ENCODE data around the gene IGF2BP2.

The IGF2BP2 gene

GRCh38 chr3:185733980-185734724 lies 90.7 kb downstream of the IGF2BP2 start:
- no peak overlapping the region for H3K27ac ChIP-seq (replicated peaks)
- TF ChIP-seq GABPA (IDR thresholded peaks at IDR 0.05; ENCODE audit: low read depth) (no peak), CTCF (IDR thresholded peaks at IDR 0.05; ENCODE audit: insufficient read depth, low read length) (peak; percentile 43)
- peak; percentile 32 to 49 for DNase-seq (ENCODE audit: low read depth in 1 of 2, low spot score in 1 of 2)
- H3K27me3 ChIP-seq (ENCODE audit: insufficient read depth, poor library complexity, severe bottlenecking), result peaks cover 2% of the 10 kb centered on the region
- H3K4me3 ChIP-seq (replicated peaks; ENCODE audit: insufficient read depth, low read length), result no peak overlapping the region

GRCh38 chr3:185732782-185733181 lies 92.1 kb downstream of the IGF2BP2 start:
- peaks cover 2% of the 10 kb centered on the region for H3K27me3 ChIP-seq (ENCODE audit: insufficient read depth, poor library complexity, severe bottlenecking)
- H3K4me3 ChIP-seq (replicated peaks; ENCODE audit: insufficient read depth, low read length), result no peak overlapping the region
- no peak for DNase-seq (ENCODE audit: low read depth in 1 of 2, low spot score in 1 of 2)
- no peak overlapping the region for H3K27ac ChIP-seq (replicated peaks)
- no peak for TF ChIP-seq CTCF (IDR thresholded peaks at IDR 0.05; ENCODE audit: insufficient read depth, low read length)
- TF ChIP-seq SPI1 (IDR thresholded peaks at IDR 0.05; ENCODE audit: borderline replicate concordance, low read depth), result no peak
- TF ChIP-seq POLR2AphosphoS5 (IDR thresholded peaks at IDR 0.05; ENCODE audit: low read depth), result no peak
- no peak for TF ChIP-seq GABPA (IDR thresholded peaks at IDR 0.05; ENCODE audit: low read depth)

GRCh38 chr3:185730550-185730949 lies 94.3 kb downstream of the IGF2BP2 start:
- DNase-seq (ENCODE audit: low read depth in 1 of 2, low spot score in 1 of 2), result no peak
- no peak for TF ChIP-seq SPI1 (IDR thresholded peaks at IDR 0.05; ENCODE audit: borderline replicate concordance, low read depth)
- TF ChIP-seq CTCF (IDR thresholded peaks at IDR 0.05; ENCODE audit: insufficient read depth, low read length), result no peak
- no peak for TF ChIP-seq POLR2AphosphoS5 (IDR thresholded peaks at IDR 0.05; ENCODE audit: low read depth)
- no peak for TF ChIP-seq GABPA (IDR thresholded peaks at IDR 0.05; ENCODE audit: low read depth)
- TF ChIP-seq REST (IDR thresholded peaks at IDR 0.05; ENCODE audit: insufficient replicate concordance, low read depth), result no peak
- H3K27me3 ChIP-seq (ENCODE audit: insufficient read depth, poor library complexity, severe bottlenecking), result no peaks in the 10 kb centered on the region
- H3K27ac ChIP-seq (replicated peaks), result no peak overlapping the region
- H3K4me3 ChIP-seq (replicated peaks; ENCODE audit: insufficient read depth, low read length), result no peak overlapping the region

GRCh38 chr3:185729337-185730055 lies 95.3 kb downstream of the IGF2BP2 start:
- H3K27ac ChIP-seq (replicated peaks), result no peak overlapping the region
- no peak overlapping the region for H3K4me3 ChIP-seq (replicated peaks; ENCODE audit: insufficient read depth, low read length)
- TF ChIP-seq SPI1 (IDR thresholded peaks at IDR 0.05; ENCODE audit: borderline replicate concordance, low read depth) (no peak), GABPA (IDR thresholded peaks at IDR 0.05; ENCODE audit: low read depth) (no peak), POLR2AphosphoS5 (IDR thresholded peaks at IDR 0.05; ENCODE audit: low read depth) (no peak), REST (IDR thresholded peaks at IDR 0.05; ENCODE audit: insufficient replicate concordance, low read depth) (no peak), CTCF (IDR thresholded peaks at IDR 0.05; ENCODE audit: insufficient read depth, low read length) (no peak)
- H3K27me3 ChIP-seq (ENCODE audit: insufficient read depth, poor library complexity, severe bottlenecking), result no peaks in the 10 kb centered on the region
- peak in 1 of 2 experiments; percentile 41 for DNase-seq (ENCODE audit: low read depth in 1 of 2, low spot score in 1 of 2)

Data from HL-60 (cell line).